CD14-positive monocyte (primary cell): ENCODE results near the gene ZCCHC17. TPM values are rescaled to one million over a fixed set of nuclear protein-coding genes. Genes with fewer than 3 reads are reported as not detected.
"Not testable (repeated sequence)": the region's sequence is repeated elsewhere in the genome, so short reads cannot be mapped to it uniquely, and the experiment has no call there.

ENCODE experiments used
- DNase-seq, 3 donors: peaks; one replicate each; pipeline ENCODE4 v3.0.0-alpha.2; 2011 to 2022
- H2AFZ ChIP-seq: 2 replicates; pipeline ENCODE4 v1.6.0; 2012; ENCODE audit warnings: mild to moderate bottlenecking, low read depth, low read length, inconsistent platforms; ENCODE audit not compliant: insufficient read depth, poor library complexity, severe bottlenecking
- H3K27ac ChIP-seq, 2 donors: 1 replicate in 1 of 2; 2 replicates in 1 of 2; pipeline ENCODE4 v1.5.1; 2012 to 2013; ENCODE audit warnings: low read length in 2 of 2, control low read depth in 1 of 2, inconsistent platforms in 1 of 2, low read depth in 1 of 2, mild to moderate bottlenecking in 1 of 2
- H3K27me3 ChIP-seq, 2 donors: one replicate each; pipeline versions ENCODE4 v1.6.0 to v1.6.1; 2011 to 2013; ENCODE audit warnings: low read length in 2 of 2; ENCODE audit not compliant: control insufficient read depth in 2 of 2, insufficient read depth in 2 of 2
- H3K36me3 ChIP-seq, 2 donors: replicated peaks in 1 of 2; 1 replicate in 1 of 2; 2 replicates in 1 of 2; pipeline versions ENCODE4 v1.5.1 to v1.6.1; 2012 to 2013; ENCODE audit warnings: low read length in 2 of 2, control low read depth in 1 of 2, inconsistent platforms in 1 of 2, mild to moderate bottlenecking in 1 of 2; ENCODE audit not compliant: insufficient read depth in 2 of 2, control insufficient read depth in 1 of 2
- H3K4me1 ChIP-seq, 2 donors: 1 replicate in 1 of 2; 2 replicates in 1 of 2; pipeline versions ENCODE4 v1.5.1 to v1.6.1; 2012 to 2013; ENCODE audit warnings: low read length in 2 of 2, control low read depth in 1 of 2, inconsistent platforms in 1 of 2, mild to moderate bottlenecking in 1 of 2, moderate library complexity in 1 of 2; ENCODE audit not compliant: insufficient read depth in 2 of 2, control insufficient read depth in 1 of 2
- H3K4me2 ChIP-seq: replicated peaks from 2 replicates; pipeline ENCODE3; 2012; ENCODE audit warnings: low read length, moderate library complexity, mild to moderate bottlenecking; ENCODE audit not compliant: poor library complexity, severe bottlenecking; ENCODE audit errors: extremely low read depth
- H3K4me3 ChIP-seq, 3 experiments: fragments of 200-600 bp in 1 of 3; sonication (generic) in 1 of 3; replicated peaks in 1 of 3; 1 replicate in 2 of 3; 2 replicates in 1 of 3; pipeline ENCODE4 v1.5.1; 2011 to 2013; ENCODE audit warnings: low read length in 3 of 3, mild to moderate bottlenecking in 3 of 3, control low read depth in 2 of 3, low read depth in 2 of 3, inconsistent platforms in 1 of 3, moderate library complexity in 1 of 3
- H3K79me2 ChIP-seq: 2 replicates; pipeline ENCODE4 v1.6.0; 2012; ENCODE audit warnings: mild to moderate bottlenecking, control low read depth, inconsistent platforms, low read length, moderate library complexity; ENCODE audit not compliant: insufficient read depth
- H3K9ac ChIP-seq: 2 replicates; pipeline ENCODE4 v1.6.0; 2017; ENCODE audit warnings: low read length, mild to moderate bottlenecking; ENCODE audit not compliant: insufficient read depth, poor library complexity, severe bottlenecking
- H3K9me3 ChIP-seq, 2 donors: replicated peaks in 1 of 2; 1 replicate in 1 of 2; 2 replicates in 1 of 2; pipeline versions ENCODE4 v1.5.1 to v1.6.1; 2012 to 2013; ENCODE audit warnings: low read length in 2 of 2, control low read depth in 1 of 2; ENCODE audit not compliant: control insufficient read depth in 1 of 2, insufficient read depth in 1 of 2
- H4K20me1 ChIP-seq: 2 replicates; pipeline ENCODE4 v1.6.0; 2012; ENCODE audit warnings: mild to moderate bottlenecking, low read length, control low read depth, moderate library complexity; ENCODE audit not compliant: insufficient read depth
- H3K27ac Mint-ChIP-seq, 7 donors: one replicate each; pipeline ENCODE4 v1.8.0; 2020; ENCODE audit warnings: mild to moderate bottlenecking in 7 of 7, mixed read lengths in 7 of 7, moderate library complexity in 6 of 7, inconsistent platforms in 2 of 7
- H3K27me3 Mint-ChIP-seq, 3 donors: one replicate each; pipeline ENCODE4 v1.8.0; 2021 to 2022; ENCODE audit warnings: low read depth in 3 of 3, mild to moderate bottlenecking in 3 of 3, mixed read lengths in 3 of 3, moderate library complexity in 3 of 3, inconsistent platforms in 1 of 3
- H3K36me3 Mint-ChIP-seq, 2 donors: one replicate each; pipeline ENCODE4 v1.8.0; 2020; ENCODE audit warnings: mixed read lengths in 2 of 2, inconsistent platforms in 1 of 2, mild to moderate bottlenecking in 1 of 2
- H3K4me1 Mint-ChIP-seq: one replicate; pipeline ENCODE4 v1.8.0; 2020; ENCODE audit warnings: mild to moderate bottlenecking, mixed read lengths
- H3K4me3 Mint-ChIP-seq, 2 donors: one replicate each; pipeline ENCODE4 v1.8.0; 2020; ENCODE audit warnings: mild to moderate bottlenecking in 2 of 2, mixed read lengths in 2 of 2, moderate library complexity in 1 of 2
- H3K9me3 Mint-ChIP-seq, 7 donors: one replicate each; pipeline ENCODE4 v1.8.0; 2020 to 2022; ENCODE audit warnings: mixed read lengths in 7 of 7, mild to moderate bottlenecking in 6 of 7, moderate library complexity in 6 of 7, inconsistent platforms in 2 of 7
- CTCF ChIP-seq: fragments of 200-600 bp; IDR thresholded peaks from one replicate; pipeline ENCODE4 v1.8.0; 2022; ENCODE audit warnings: antibody characterized with exemption, mild to moderate bottlenecking
- WGBS: methylation state at CpG from one replicate; pipeline ENCODE4 v1.1.5; 2013; ENCODE audit warnings: missing lambda C conversion rate; ENCODE audit not compliant: insufficient coverage; 5-methylcytosine and 5-hydroxymethylcytosine counted together
- intact Hi-C, 2 donors: fragments of 100-400 bp; cut with micrococcal nuclease; formaldehyde crosslinking; loops; one replicate each; pipeline versions ENCODE4 v1.15.0 to v1.15.1; 2023
- polyA plus RNA-seq, 3 donors: library from polyadenylated mRNA; depleted of rRNA in 1 of 3; unstranded in 2 of 3; stranded (reverse) in 1 of 3; fragments of 300-500 nt in 2 of 3; fragments of >200 nt in 1 of 3; fragmentation: Illumina TruSeq in 2 of 3; gene quantifications; 1 replicate in 2 of 3; 2 replicates in 1 of 3; pipeline ENCODE4 v1.2.3, GENCODE V29; 2012 to 2021

Gene ZCCHC17
- polyA plus RNA-seq, 3 donors = 17.0 to 32.3 (median 29.3) TPM

DNA sequence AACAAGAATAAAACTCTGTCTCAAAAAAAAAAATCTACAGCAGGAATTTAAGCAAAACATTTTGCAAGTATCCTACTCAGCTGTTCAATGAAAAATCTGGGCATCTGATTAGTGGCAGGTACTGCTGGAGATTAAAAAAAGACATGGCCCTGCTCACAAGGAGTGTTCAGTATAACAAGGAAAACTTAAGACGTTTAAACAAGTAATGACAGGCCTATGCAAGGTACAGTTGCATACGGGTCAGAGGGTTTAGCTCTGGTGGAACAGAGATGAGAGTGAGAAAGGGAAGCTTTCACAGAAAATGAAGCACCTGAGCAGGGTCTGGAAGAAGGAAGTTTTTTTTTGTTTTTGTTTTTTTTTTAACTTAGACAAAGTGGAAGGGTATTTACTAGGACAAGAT is 23.2 kb upstream of the ZCCHC17 start:
- TF ChIP-seq CTCF = no peak
- WGBS = 91% methylated on average over 2 of the region's 2 CpGs
- H3K79me2 ChIP-seq = no peaks in the 10 kb centered on the region
- H3K4me1 ChIP-seq = no peaks in the 10 kb centered on the region
- Mint-ChIP-seq H3K27ac (no peak overlapping the region), H3K4me3 (no peak overlapping the region), H3K4me1 (no peaks in the 10 kb centered on the region), H3K27me3 (no peaks in the 10 kb centered on the region), H3K36me3 (peaks cover 63 to 83% of the 10 kb centered on the region in 2 donors), H3K9me3 (no peaks in the 10 kb centered on the region)
- no peak overlapping the region for H3K4me3 ChIP-seq
- no peak overlapping the region for H3K9ac ChIP-seq
- H3K27me3 ChIP-seq = no peaks in the 10 kb centered on the region
- intact Hi-C loops = no loop called here
- no peak overlapping the region for H3K27ac ChIP-seq
- no peak for DNase-seq
- H3K9me3 ChIP-seq = no peaks in the 10 kb centered on the region
- no peak overlapping the region for H3K4me2 ChIP-seq
- H4K20me1 ChIP-seq = no peaks in the 10 kb centered on the region
- H3K36me3 ChIP-seq = peaks cover 82 to 99% of the 10 kb centered on the region in 2 donors
- H2AFZ ChIP-seq = no peak overlapping the region

DNA sequence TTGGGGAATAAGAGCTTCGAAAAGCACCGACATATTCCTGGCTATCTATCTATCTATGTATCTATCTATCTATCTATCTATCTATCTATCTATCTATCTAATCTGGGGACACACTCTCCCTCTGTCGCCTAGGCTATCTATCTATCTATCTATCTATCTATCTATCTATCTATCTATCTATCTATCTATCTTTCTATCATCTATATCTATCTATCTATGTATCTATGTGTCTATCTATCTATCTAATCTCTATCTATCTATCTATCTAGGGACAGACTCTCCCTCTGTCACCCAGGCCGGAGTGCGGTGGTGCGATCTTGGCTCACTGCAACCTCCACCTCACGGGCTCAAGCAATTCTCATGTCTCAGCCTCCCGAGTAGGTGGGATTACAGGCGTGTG is 14.4 kb upstream of the ZCCHC17 start:
- intact Hi-C loops, DNase-seq, H4K20me1 ChIP-seq, H2AFZ ChIP-seq, H3K9ac ChIP-seq, H3K4me2 ChIP-seq, H3K9me3 ChIP-seq, H3K4me1 ChIP-seq, H3K9me3 Mint-ChIP-seq, H3K79me2 ChIP-seq, H3K4me1 Mint-ChIP-seq, H3K4me3 Mint-ChIP-seq, H3K27me3 Mint-ChIP-seq, H3K27me3 ChIP-seq, H3K27ac ChIP-seq, H3K4me3 ChIP-seq: not testable (repeated sequence)
- Mint-ChIP-seq H3K36me3 (peaks cover 77 to 89% of the 10 kb centered on the region in 2 donors), H3K27ac (peak overlapping the region in 1 of 7 donors; percentile 57)
- H3K36me3 ChIP-seq = peaks cover 66 to 100% of the 10 kb centered on the region in 2 donors
- WGBS = no CpG with 5 or more reads among the region's 9 CpGs

DNA sequence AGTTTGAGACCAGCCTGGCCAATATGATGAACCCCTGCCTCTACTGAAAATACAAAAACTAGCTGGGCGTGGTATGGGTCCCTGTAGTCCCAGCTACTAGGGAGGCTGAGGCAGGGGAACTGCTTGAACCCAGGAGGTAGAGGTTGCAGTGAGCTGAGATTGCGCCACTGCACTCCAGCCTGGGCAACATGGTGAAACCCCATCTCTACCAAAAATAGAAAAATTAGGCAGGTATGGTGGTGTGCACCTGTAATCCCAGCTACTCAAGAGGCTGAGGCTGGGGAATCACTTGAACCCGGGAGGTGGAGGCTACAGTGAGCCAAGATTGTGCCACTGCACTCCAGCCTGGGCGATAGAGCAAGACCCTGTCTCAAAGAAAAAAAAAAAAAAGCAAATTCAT is 9.0 kb upstream of the ZCCHC17 start:
- not testable (repeated sequence) for H4K20me1 ChIP-seq
- 60% methylated on average over 1 of the region's 4 CpGs for WGBS

More for the DNA sequence above, 9.0 kb upstream of the ZCCHC17 start:
- Mint-ChIP-seq H3K36me3 (peaks cover 77 to 94% of the 10 kb centered on the region in 2 donors), H3K27ac (peak overlapping the region in 1 of 7 donors; percentile 6)
- H3K27me3 Mint-ChIP-seq, H3K9ac ChIP-seq, H3K4me2 ChIP-seq, H3K27me3 ChIP-seq, H3K4me3 ChIP-seq, H3K9me3 Mint-ChIP-seq, intact Hi-C loops, H3K9me3 ChIP-seq, H3K79me2 ChIP-seq, H3K4me1 Mint-ChIP-seq, H2AFZ ChIP-seq, H3K4me3 Mint-ChIP-seq, H3K4me1 ChIP-seq, DNase-seq, H3K27ac ChIP-seq: not testable (repeated sequence)
- peaks cover 68 to 95% of the 10 kb centered on the region in 2 donors for H3K36me3 ChIP-seq
